A204.1 (cell line): Measurements from ENCODE around the gene PRODH2.
"Not testable (repeated sequence)": the region's sequence is repeated elsewhere in the genome, so short reads cannot be mapped to it uniquely, and the experiment has no call there.

Experiments used
- FAIRE-seq: peaks from 2 replicates; lab custom pipeline; 2012; peaks lifted over from hg19 to GRCh38; lab: Jason Lieb, UNC

The PRODH2 gene

GRCh38 chr19:35796645-35797542 lies 15.8 kb downstream of the PRODH2 start:
- no peak for FAIRE-seq

DNA sequence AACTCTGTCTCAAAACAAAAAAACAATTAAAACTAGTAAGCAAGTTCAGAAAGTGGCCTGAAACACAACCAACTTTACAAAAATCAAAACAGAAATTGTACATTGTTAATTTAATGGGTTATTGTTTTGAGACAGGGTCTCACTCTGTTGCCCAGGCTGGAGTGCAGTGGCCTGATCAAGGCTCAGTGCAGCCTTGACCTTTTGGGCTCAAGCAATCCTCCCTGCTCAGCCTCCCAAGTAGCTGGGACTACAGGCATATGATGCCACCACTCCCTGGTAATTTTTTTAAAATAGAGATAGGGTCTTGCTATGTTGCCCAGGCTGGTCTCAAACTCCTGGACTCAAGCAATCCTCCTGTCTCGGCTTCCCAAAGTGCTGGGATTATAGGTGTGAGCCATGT lies 17.1 kb downstream of the PRODH2 start:
- FAIRE-seq, result not testable (repeated sequence)

GRCh38 chr19:35793381-35794165 lies 19.1 kb downstream of the PRODH2 start:
- FAIRE-seq, result no peak

DNA sequence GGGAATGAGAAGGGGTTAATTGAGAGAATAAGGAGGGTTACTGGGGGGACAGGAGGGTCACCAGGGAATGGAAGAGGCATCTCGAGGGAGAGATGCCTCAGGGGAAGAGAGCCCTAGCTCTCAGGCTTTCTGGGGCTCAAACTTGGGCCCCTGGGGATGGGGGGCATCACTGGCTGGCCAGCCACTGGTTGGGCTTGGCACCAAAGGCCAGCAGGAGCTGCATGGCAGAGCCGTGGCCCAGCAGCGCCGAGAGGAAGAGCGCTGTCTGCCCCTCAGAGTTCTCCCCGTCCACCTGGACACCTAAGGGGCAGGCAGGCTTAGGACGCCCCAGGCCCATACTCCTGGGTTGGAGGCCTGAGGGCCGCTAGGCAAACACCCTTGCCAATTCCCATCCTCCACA lies 19.8 kb downstream of the PRODH2 start:
- no peak for FAIRE-seq

DNA sequence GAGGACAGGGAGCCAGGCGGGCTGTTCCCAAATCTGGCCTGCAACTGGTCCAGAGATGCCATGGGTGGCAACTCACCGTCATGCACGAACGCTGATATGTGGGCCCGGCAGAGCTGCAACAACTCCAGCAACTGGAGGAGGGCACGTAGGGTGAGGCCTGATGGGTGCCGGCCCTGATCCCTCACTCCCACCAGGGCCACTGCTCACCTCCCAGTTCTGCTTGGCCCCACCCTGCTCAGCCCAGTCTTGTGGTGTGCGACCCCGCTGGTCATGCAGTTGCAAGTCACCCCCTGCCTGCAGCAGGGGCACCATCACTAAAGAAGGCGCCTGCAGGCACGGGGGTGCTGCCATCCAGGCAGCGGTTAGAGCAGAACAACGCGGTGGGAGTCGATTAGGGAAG lies 20.3 kb downstream of the PRODH2 start:
- FAIRE-seq, result no peak

GRCh38 chr19:35791814-35792279 lies 20.8 kb downstream of the PRODH2 start:
- no peak for FAIRE-seq

- FAIRE-seq, result no peak
Observed at GRCh38 chr19:35790981-35791813, 21.4 kb downstream of the PRODH2 start.

DNA sequence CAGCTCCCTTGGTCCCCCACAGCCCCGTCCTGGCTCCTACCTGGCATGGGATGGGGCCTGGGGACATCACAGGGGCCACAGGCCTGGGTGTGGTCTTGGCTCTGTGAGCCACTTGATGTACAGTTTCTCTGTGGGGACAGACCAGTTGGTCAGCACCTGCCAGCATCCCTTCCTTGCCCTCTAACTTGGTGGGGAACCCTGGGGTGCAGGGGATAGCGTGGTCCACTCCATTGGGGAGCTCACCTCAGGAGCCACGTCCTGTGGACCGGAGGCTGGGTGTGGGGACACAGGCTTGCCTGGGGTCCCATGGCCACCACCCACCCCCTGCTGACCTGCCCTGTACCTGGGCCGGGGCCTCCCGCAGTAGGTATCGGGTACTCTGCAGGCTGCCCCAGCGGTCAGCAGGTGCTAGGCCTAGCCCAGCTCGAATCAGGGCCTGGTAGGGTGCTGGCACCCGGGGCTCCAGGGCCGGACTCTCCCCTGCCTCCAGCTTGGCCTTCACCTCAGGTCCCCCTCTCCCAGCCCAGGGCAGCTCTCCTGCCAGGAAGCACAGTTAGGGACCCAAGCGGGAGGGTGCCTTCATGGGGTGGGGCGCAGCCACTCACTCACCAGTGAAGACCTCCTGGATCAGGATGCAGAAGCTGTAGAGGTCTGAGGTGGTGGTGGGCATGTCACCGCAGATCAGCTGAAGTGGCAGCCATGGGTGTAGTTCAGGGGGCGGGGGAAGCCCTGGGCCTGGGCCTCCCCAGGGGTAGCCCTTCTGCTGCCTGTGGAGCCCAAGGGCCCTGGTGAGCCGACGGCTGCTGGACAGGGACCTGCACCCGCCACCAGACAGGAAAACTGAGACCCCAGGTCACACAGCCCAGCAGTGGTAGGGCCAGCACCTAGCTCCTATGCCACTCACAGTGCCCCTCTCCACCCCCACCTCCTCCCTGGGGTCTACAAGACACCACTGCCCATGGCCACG lies 22.4 kb downstream of the PRODH2 start:
- FAIRE-seq, result no peak

- no peak for FAIRE-seq
Observed at GRCh38 chr19:35789195-35789977, 23.3 kb downstream of the PRODH2 start.

- no peak for FAIRE-seq
Observed at GRCh38 chr19:35788205-35788960, 24.3 kb downstream of the PRODH2 start.

GRCh38 chr19:35787227-35787799 lies 25.3 kb downstream of the PRODH2 start:
- no peak for FAIRE-seq

DNA sequence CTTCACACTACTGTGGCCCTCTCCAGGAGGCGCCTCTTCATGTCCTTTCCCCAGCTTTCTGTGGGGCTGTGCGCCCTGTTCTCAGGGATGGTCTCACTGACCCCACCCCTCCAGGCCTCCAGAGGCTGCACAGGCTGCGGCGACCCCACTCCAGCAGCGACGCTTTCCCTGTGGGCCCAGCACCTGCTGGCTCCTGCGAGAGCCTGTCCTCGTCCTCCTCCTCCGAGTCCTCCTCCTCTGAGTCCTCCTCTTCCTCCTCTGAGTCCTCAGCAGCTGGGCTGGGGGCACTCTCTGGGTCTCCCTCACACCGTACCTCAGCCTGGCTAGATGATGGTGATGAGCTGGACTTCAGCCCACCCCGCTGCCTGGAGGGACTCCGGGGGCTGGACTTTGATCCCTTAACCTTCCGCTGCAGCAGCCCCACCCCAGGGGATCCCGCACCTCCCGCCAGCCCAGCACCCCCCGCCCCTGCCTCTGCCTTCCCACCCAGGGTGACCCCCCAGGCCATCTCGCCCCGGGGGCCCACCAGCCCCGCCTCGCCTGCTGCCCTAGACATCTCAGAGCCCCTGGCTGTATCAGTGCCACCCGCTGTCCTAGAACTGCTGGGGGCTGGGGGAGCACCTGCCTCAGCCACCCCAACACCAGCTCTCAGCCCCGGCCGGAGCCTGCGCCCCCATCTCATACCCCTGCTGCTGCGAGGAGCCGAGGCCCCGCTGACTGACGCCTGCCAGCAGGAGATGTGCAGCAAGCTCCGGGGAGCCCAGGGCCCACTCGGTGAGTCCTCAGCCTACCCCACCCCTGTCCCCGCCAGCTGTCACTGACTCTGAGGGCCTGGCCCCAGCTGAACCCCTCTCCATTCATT lies 26.1 kb downstream of the PRODH2 start:
- FAIRE-seq, result no peak

DNA sequence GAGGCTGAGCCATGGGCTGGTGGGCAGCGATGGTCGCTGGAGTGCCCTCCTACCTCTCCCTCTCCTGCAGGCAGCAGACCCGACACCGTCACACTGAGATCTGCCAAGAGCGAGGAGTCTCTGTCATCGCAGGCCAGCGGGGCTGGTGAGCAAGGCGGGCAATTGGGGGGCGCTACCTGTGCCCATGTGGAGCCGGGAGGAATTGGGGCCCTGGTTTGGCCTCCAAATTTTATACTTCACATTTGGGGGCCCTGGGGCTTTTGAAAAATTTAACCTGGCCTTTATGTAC lies 27.4 kb downstream of the PRODH2 start:
- no peak for FAIRE-seq

DNA sequence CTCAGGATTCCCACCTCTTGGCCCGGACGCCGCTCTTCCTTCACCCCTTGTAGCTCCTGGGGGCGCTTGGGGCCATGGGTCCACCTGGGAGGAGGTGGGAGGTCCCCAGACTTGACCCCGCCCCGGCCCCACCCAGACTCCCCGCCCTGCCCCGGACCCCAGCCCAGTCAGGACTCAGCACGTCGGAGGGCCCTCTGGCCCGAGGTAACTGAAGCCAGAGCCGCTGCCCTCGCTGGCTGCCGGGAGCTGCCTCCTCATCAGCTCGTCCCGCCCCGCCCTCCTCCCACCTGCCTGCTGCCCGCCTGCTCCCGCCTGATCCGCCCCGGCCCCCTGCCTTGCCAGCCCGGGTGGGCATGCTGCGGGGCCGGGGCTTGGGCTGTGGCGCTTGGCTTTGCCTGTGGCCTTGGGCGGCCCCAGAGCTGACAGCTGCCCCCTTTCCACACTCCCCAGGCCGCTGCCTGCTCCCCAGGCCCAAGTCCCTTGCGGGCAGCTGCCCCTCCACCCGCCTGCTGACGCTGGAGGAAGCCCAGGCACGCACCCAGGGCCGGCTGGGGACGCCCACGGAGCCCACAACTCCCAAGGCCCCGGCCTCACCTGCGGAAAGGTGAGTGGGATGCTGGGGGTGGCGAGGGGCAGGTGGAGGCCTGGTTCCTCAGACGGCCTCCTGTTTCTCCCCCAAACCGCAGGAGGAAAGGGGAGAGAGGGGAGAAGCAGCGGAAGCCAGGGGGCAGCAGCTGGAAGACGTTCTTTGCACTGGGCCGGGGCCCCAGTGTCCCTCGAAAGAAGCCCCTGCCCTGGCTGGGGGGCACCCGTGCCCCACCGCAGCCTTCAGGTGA lies 27.9 kb downstream of the PRODH2 start:
- no peak for FAIRE-seq

- FAIRE-seq, result no peak
Observed at GRCh38 chr19:35783469-35784434, 28.9 kb downstream of the PRODH2 start.

DNA sequence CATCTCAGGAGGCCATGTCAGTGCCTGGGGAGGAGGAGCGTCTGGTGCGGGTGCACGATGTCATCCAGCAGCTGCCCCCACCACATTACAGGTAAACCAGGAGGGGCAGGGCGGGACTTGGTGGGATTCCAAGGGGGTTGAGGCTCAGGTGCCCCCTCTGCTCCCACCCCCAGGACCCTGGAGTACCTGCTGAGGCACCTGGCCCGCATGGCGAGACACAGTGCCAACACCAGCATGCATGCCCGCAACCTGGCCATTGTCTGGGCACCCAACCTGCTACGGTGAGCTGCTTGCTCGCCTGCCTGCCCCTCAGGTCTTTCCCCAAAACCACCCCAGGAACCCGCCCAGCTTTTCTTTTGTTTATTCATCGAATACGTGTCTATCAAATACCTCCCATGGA lies 30.1 kb downstream of the PRODH2 start:
- no peak for FAIRE-seq
